ENCODE measurements around the gene RASGEF1C. TPM values are rescaled to one million over a fixed set of nuclear protein-coding genes. Genes with fewer than 3 reads are reported as not detected.

Gene RASGEF1C
- total RNA-seq, 1 donor from 2014 or later, result 0.13 TPM

GRCh38 chr5:180083529-180084060 is 125.4 kb downstream of the RASGEF1C start:
- Histone ChIP-seq H3K36me3 (ENCODE audit: control insufficient read depth, insufficient read depth, low read length) (no peaks in the 10 kb centered on the region), H3K4me3 (ENCODE audit: low read depth, low read length) (no peak overlapping the region), H3K27me3 (ENCODE audit: control insufficient read depth, insufficient read depth, low read length) (peaks cover 5% of the 10 kb centered on the region)
- no peak for TF ChIP-seq CTCF (IDR thresholded peaks at IDR 0.05; ENCODE audit: insufficient read depth, low read length, poor library complexity, severe bottlenecking)
- no peak for DNase-seq (ENCODE audit: low read depth)

DNA sequence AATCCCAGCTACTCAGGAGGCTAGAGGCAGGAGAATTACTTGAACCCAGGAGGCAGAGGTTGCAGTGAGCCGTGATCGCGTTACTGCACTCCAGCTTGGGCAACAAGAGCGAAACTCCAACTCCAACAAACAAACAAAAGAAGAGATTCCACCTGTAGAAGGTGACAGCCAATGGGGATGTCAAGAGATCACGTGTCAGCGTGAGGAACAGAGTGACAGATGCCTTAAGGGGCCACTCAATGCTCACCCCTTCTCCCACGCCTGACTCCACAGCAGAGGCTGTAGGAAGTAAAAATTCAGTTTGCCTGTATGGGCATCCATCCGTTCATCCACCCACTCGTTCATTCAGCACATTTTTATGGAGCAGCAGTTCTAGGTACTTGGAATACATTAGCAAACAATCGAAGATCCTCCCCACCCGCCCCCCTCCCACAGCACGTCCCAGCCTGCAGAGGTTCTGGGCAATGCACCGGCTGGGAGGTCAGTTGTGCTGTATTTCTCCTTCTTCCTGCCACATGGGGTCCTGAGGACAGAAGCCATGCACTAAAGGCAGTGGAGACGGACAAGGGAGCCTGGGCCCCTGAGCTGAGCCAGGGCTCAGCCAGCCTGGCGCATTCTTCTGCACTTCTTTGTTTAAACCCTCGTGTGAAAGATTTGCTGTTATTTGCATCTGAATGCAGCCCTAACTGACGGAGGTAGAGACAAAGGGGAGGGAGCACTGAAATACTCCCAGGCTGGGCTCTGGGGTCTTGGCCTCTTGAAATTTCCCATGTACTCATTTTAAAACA is 126.2 kb downstream of the RASGEF1C start:
- H3K36me3 ChIP-seq (ENCODE audit: control insufficient read depth, insufficient read depth, low read length), result no peaks in the 10 kb centered on the region
- TF ChIP-seq CTCF (IDR thresholded peaks at IDR 0.05; ENCODE audit: insufficient read depth, low read length, poor library complexity, severe bottlenecking), result no peak
- peaks cover 5% of the 10 kb centered on the region for H3K27me3 ChIP-seq (ENCODE audit: control insufficient read depth, insufficient read depth, low read length)
- no peak for DNase-seq (ENCODE audit: low read depth)
- H3K4me3 ChIP-seq (ENCODE audit: low read depth, low read length), result no peak overlapping the region

DNA sequence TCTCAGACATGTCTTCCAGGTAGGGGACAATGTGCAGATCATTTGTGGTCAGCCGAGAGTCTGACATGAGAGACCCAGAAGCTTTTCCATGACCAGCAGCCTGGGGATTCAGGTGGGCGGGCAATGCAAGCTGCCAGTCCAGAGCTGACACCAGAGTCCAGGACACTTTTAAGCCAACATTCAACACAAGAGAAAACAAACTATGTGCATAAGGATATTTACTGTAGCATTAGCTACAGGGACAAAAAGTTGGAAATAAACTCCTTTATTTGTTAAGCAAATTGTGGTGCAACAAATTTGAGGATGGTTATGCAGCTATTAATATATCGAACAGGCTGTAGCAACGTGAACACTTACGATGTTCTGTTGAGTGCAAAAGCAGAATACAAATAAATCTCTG is 127.5 kb downstream of the RASGEF1C start:
- DNase-seq (ENCODE audit: low read depth), result no peak
- H3K4me3 ChIP-seq (ENCODE audit: low read depth, low read length), result no peak overlapping the region
- H3K27me3 ChIP-seq (ENCODE audit: control insufficient read depth, insufficient read depth, low read length), result peaks cover 5% of the 10 kb centered on the region
- H3K36me3 ChIP-seq (ENCODE audit: control insufficient read depth, insufficient read depth, low read length), result no peaks in the 10 kb centered on the region
- no peak for TF ChIP-seq CTCF (IDR thresholded peaks at IDR 0.05; ENCODE audit: insufficient read depth, low read length, poor library complexity, severe bottlenecking)

DNA sequence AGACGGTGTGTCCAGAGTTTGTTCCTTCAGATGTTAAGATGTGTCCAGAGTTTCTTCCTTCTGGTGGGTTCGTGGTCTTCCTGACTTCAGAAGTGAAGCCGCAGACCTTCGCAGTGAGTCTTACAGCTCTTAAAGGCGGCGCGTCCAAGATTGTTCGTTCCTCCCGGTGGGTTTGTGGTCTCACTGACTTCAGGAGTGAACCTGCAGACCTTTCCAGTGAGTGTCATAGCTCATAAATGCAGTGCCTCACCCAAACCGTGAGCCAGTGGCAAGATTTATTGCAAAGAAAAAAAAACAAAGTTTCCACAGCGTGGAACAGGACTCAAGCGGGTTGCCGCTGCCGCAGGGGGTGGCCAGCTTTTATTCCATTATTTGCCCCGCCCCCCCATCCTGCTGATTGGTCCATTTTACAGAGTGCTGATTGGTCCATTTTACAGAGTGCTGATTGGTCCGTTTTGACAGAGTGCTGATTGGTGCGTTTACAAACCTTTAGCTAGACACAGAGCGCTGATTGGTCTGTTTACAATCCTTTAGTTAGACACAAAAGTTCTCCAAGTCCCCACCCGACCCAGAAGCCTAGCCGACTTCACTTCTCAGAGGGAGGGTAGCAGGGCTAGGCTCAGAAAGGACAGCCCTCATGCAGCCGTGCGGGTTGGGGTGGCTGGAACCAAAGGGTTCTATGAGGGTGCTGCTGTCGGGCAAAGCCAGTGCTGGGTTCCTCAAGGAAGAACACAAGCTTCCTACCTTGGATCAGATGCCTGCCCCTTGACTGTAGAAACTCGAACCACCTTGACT is 128.3 kb downstream of the RASGEF1C start:
- TF ChIP-seq CTCF (IDR thresholded peaks at IDR 0.05; ENCODE audit: insufficient read depth, low read length, poor library complexity, severe bottlenecking), result no peak
- Histone ChIP-seq H3K36me3 (ENCODE audit: control insufficient read depth, insufficient read depth, low read length) (no peaks in the 10 kb centered on the region), H3K27me3 (ENCODE audit: control insufficient read depth, insufficient read depth, low read length) (peaks cover 5% of the 10 kb centered on the region), H3K4me3 (ENCODE audit: low read depth, low read length) (no peak overlapping the region)
- DNase-seq (ENCODE audit: low read depth), result no peak

DNA sequence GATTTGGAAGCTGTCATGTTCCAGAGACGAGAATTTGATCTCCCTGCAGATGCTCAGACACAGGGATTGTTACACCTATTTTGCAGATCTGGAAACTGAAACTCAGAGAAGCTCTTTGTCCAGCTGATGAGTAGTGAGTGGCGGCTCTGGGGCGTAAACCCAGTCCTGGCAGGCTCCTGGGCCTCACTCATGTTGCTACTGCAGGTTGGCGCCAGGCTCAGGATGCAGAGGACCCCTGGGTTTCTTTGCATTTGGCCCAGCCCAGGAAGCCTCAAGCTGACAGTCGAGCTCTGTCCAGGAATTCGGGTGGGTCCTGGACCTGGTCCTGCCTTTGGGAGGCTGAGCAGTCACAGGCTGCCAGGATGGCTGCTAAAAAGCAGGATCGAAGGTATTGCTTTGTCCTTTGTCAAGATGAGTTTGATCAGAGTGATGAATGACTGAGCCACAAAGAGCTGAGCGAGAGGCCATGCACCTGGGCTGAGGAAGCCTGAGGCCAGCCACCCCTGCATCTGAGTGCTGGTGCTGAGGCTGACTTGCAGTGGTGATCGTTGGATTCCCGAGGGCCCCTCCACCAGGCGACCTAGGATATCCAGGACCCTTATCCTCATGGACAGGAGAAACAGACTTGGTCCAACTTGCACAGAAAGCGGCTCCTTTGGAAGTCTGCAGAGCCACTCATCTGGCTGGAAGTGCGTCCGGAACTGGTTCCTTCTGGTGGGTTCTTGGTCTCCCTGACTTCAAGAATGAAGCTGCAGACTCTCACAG is 129.1 kb downstream of the RASGEF1C start:
- DNase-seq (ENCODE audit: low read depth), result no peak
- H3K27me3 ChIP-seq (ENCODE audit: control insufficient read depth, insufficient read depth, low read length), result peaks cover 5% of the 10 kb centered on the region
- H3K4me3 ChIP-seq (ENCODE audit: low read depth, low read length), result no peak overlapping the region
- TF ChIP-seq CTCF (IDR thresholded peaks at IDR 0.05; ENCODE audit: insufficient read depth, low read length, poor library complexity, severe bottlenecking), result no peak
- H3K36me3 ChIP-seq (ENCODE audit: control insufficient read depth, insufficient read depth, low read length), result no peaks in the 10 kb centered on the region

Measured in kidney epithelial cell (primary cell).